H1 (cell line): Measurements from ENCODE around the gene SLC44A5.

Experiments used
- CEBPB ChIP-seq: IDR thresholded peaks from 2 replicates; pipeline ENCODE4 v1.6.1; 2012; ENCODE audit warnings: low read depth, low read length
- EZH2 ChIP-seq: fragments of 200-600 bp; sonication (generic); IDR thresholded peaks from 2 replicates; pipeline ENCODE4 v1.7.1; 2012; ENCODE audit warnings: low read depth, mild to moderate bottlenecking, moderate library complexity, low read length, inconsistent platforms; ENCODE audit not compliant: severe bottlenecking
- FOSL1 ChIP-seq: IDR thresholded peaks from 2 replicates; pipeline ENCODE4 v1.6.1; 2011; ENCODE audit warnings: mild to moderate bottlenecking, low read depth, low read length, moderate library complexity; ENCODE audit not compliant: insufficient read depth
- HDAC2 ChIP-seq, 2 experiments: fragments of 300-600 bp in 1 of 2; sonication (generic) in 1 of 2; IDR thresholded peaks; 2 replicates each; pipeline ENCODE4 v1.6.1; 2011 to 2012; ENCODE audit warnings: low read depth in 2 of 2, low read length in 2 of 2, mild to moderate bottlenecking in 2 of 2, moderate library complexity in 2 of 2, borderline replicate concordance in 1 of 2, inconsistent platforms in 1 of 2
- JUN ChIP-seq: IDR thresholded peaks from 2 replicates; pipeline ENCODE4 v1.6.1; 2011; ENCODE audit warnings: low read depth, mild to moderate bottlenecking, improper control_type of control experiment, low read length
- JUND ChIP-seq: IDR thresholded peaks from 2 replicates; pipeline ENCODE4 v1.6.1; 2011; ENCODE audit warnings: mild to moderate bottlenecking, improper control_type of control experiment, low read length
- RBBP5 ChIP-seq: IDR thresholded peaks from 2 replicates; pipeline ENCODE4 v1.7.1; 2012; ENCODE audit warnings: low read depth, mild to moderate bottlenecking, inconsistent platforms, low read length, moderate library complexity, borderline replicate concordance
- RFX5 ChIP-seq: IDR thresholded peaks from 2 replicates; pipeline ENCODE4 v1.6.1; 2011; ENCODE audit warnings: low read depth, low read length, improper control_type of control experiment, borderline replicate concordance
- TEAD4 ChIP-seq: IDR thresholded peaks from 2 replicates; pipeline ENCODE4 v1.6.1; 2012; ENCODE audit warnings: low read depth, low read length, inconsistent platforms, mixed read lengths
- ZNF274 ChIP-seq: IDR thresholded peaks from 2 replicates; pipeline ENCODE4 v1.7.0; 2012; ENCODE audit warnings: low read length, borderline replicate concordance; ENCODE audit errors: extremely low read depth
- TF ChIP-seq, protein P1 (sequence below): IDR thresholded peaks from 2 replicates; pipeline ENCODE4 v1.6.1; 2012; ENCODE audit warnings: inconsistent platforms
- TF ChIP-seq, protein P2 (sequence below), 3 experiments: IDR thresholded peaks; 1 replicate in 2 of 3; 2 replicates in 1 of 3; pipeline versions ENCODE4 v1.5.1 to v1.6.1; 2011; ENCODE audit warnings: low read length in 3 of 3, mild to moderate bottlenecking in 3 of 3, inconsistent platforms in 2 of 3, low read depth in 1 of 3, moderate library complexity in 1 of 3; ENCODE audit not compliant: insufficient read depth in 1 of 3; ENCODE audit errors: control extremely low read depth in 1 of 3
- TF ChIP-seq, protein P3 (sequence below): IDR thresholded peaks from 2 replicates; pipeline ENCODE4 v1.6.1; 2011; ENCODE audit warnings: low read depth, mild to moderate bottlenecking, low read length; ENCODE audit not compliant: insufficient read depth

DNA sequence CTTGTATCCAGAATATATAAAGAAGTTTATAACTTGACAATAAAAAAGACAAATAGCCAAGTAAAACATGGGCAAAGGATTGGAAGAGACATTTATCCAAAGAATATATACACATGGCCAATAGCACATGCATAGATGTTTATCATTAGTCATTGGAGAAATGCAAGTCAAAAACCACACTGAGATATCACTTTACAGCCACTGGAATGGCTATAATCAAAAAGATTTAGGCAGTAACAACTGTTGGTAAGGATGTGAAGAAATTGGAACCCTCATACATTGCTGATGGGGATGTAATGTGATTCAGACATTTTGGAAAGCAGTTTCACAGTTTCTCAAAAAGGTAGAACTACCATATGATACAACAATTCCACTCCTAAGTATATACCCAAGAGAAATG lies 51.1 kb downstream of the SLC44A5 start:
- no peak for TF ChIP-seq RBBP5
- TF ChIP-seq, protein P1, sequence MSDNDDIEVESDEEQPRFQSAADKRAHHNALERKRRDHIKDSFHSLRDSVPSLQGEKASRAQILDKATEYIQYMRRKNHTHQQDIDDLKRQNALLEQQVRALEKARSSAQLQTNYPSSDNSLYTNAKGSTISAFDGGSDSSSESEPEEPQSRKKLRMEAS: no peak
- TF ChIP-seq HDAC2 (IDR thresholded peaks at IDR 0.05; ENCODE audit: borderline replicate concordance in 1 of 2, low read depth in 2 of 2, low read length in 2 of 2): no peak
- TF ChIP-seq, protein P2, sequence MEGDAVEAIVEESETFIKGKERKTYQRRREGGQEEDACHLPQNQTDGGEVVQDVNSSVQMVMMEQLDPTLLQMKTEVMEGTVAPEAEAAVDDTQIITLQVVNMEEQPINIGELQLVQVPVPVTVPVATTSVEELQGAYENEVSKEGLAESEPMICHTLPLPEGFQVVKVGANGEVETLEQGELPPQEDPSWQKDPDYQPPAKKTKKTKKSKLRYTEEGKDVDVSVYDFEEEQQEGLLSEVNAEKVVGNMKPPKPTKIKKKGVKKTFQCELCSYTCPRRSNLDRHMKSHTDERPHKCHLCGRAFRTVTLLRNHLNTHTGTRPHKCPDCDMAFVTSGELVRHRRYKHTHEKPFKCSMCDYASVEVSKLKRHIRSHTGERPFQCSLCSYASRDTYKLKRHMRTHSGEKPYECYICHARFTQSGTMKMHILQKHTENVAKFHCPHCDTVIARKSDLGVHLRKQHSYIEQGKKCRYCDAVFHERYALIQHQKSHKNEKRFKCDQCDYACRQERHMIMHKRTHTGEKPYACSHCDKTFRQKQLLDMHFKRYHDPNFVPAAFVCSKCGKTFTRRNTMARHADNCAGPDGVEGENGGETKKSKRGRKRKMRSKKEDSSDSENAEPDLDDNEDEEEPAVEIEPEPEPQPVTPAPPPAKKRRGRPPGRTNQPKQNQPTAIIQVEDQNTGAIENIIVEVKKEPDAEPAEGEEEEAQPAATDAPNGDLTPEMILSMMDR (IDR thresholded peaks at IDR 0.05; ENCODE audit: control extremely low read depth in 1 of 3, insufficient read depth in 1 of 3, low read depth in 1 of 3, low read length in 3 of 3): no peak
- TF ChIP-seq ZNF274: no peak
- TF ChIP-seq EZH2: no peak
- no peak for TF ChIP-seq CEBPB
- no peak for TF ChIP-seq JUN
- TF ChIP-seq FOSL1: no peak
- TF ChIP-seq TEAD4: no peak
- TF ChIP-seq RFX5: no peak
- TF ChIP-seq, protein P3, sequence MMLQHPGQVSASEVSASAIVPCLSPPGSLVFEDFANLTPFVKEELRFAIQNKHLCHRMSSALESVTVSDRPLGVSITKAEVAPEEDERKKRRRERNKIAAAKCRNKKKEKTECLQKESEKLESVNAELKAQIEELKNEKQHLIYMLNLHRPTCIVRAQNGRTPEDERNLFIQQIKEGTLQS: no peak
- TF ChIP-seq JUND: no peak
